ENCODE data around the gene SLC17A8.
"Not testable (repeated sequence)": the region's sequence is repeated elsewhere in the genome, so short reads cannot be mapped to it uniquely, and the experiment has no call there.

The SLC17A8 gene

GRCh38 chr12:100356644-100357223 is at the start of gene SLC17A8:
Gene SLC17A8 (plus strand): TSS chr12:100357074. CDS start chr12:100357392, 318 bp downstream.
- no peak for DNase-seq (ENCODE audit: low read depth, low spot score)

- not testable (repeated sequence) for DNase-seq (ENCODE audit: low read depth, low spot score)
Measured at GRCh38 chr12:100308138-100308537, 48.7 kb upstream of the SLC17A8 start.

DNA sequence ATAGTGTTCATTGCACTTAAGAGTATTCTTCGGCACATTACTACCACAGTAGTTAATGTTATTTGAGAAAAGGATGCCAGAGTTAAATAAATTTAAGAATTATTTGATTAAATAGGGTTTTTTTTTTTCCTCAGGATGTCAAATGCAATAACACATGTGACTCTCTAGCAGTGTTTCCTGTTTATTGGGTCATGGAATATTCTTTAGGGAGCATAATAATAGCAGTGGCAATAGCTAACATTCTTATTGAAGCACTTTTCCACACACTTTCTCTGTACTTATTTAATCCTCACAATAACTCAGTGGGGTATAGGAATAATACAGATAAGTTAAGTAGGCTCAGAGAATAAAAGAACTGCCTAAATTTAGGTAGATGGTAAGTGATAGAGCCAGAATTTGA is 45.6 kb upstream of the SLC17A8 start:
- no peak for DNase-seq (ENCODE audit: low read depth, low spot score)

DNA sequence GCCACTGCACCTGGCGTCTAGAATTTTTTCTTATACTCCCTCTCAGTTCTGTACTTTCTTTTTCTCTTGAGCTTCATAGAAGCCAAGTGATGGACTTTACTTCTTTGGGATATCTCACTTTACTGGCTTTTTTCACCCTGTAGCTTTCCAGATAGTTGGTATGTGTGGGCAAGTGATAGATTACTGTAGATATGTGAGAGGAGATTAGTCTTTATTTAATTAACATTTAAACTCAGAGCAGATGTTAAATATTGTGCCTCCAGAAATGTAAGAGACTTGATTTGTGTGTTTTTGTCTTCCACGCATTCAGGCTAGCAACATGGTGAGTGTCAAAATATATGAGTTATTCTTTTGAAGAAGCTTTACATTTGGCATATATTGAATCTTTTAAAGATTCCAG is 39.5 kb upstream of the SLC17A8 start:
- DNase-seq (ENCODE audit: low read depth, low spot score) = no peak

- no peak for DNase-seq (ENCODE audit: low read depth, low spot score)
Measured at GRCh38 chr12:100324498-100324897, 32.4 kb upstream of the SLC17A8 start.

DNA sequence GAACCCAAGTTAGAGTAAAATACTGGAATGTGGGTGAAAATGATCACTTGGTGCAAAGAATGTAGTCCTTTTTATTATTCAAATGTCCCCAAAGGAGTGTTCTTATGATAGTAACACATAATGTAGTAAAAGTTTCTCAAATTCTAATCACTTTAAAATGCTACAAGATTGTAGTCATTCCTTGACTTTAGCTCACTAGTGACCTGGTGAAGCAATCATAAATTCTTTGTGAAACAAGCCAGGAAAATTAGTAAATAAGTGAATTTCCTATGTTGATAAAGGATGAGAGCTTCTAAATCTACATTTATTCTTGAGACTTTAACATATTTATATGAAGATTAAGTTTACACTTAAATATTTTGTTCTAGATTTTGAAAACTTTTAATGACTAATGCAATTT is 30.7 kb upstream of the SLC17A8 start:
- no peak for DNase-seq (ENCODE audit: low read depth, low spot score)

DNA sequence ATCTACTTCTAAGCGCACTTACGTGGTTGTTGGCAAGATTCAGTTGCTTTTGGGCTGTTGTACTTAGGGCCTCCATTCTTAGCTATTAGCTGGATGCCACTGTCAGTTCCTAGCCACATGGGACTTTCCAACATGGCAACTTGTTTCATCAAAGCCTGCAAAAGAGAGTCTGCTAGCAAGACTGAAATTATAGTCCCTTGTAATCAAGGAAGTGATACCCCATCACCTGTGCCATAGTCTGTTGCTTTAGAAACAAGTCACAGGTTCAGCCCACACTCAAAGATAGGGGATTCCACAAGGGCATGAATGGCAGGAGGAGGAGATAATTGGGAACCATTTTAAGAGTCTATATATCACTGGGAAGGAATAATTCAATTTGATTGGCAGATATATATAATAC is 27.1 kb upstream of the SLC17A8 start:
- DNase-seq (ENCODE audit: low read depth, low spot score) = no peak

- DNase-seq (ENCODE audit: low read depth, low spot score) = no peak
Measured at GRCh38 chr12:100331871-100332270, 25.0 kb upstream of the SLC17A8 start.

DNA sequence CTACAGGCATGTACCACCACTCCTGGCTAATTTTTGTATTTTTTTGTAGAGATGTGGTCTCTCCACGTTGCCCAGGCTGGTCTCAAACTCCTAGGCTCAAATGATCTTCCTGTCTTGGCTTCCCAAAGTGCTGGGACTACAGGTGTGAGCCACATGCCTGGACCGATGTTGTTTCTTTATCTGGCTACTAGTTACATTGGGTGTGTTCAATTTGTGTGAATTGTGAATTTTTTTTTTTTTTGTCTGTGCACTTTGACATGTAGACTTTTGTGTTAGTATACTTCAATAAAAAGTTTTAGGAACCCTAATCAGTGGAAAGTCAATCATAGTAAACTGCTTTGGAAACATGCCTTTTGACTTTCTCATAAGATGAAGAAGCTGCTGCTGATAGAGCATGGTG is 24.0 kb upstream of the SLC17A8 start:
- DNase-seq (ENCODE audit: low read depth, low spot score) = no peak

DNA sequence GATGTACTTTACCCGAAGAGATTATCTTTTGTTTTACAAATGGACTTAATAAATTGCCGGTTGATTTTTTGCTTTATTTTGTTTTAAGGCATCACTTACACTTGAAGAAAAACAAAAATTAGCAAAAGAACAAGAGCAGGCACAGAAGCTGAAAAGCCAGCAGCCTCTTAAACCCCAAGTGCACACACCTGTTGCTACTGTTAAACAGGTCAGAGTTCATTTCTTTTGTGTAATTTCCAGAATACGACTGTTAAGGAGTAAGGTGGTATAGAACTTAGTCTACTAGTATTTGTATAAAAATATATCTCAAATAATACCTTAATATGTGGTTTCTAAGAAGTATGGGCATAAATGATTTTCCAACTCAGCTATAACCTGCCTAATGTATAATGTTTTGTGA is 19.6 kb upstream of the SLC17A8 start:
- no peak for DNase-seq (ENCODE audit: low read depth, low spot score)

DNA sequence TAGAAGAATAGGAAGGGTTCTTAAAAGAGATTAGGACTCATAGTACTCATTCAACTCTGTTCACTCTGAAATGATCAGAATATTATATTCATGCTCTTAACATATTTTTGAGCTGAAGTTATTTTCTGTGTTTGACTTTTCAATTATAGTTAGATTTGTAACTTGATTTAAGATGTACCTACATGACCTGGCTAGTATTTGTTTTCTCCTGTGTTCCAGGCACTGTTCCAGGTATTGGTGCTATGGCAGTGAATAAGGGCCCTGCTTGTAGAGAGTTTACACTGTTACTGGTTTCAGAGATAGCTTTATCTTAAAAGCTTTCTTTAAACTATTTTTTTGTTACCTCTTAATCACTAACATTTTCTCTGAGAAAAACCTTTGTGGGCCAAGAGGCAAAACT is 19.1 kb upstream of the SLC17A8 start:
- DNase-seq (ENCODE audit: low read depth, low spot score) = no peak

DNA sequence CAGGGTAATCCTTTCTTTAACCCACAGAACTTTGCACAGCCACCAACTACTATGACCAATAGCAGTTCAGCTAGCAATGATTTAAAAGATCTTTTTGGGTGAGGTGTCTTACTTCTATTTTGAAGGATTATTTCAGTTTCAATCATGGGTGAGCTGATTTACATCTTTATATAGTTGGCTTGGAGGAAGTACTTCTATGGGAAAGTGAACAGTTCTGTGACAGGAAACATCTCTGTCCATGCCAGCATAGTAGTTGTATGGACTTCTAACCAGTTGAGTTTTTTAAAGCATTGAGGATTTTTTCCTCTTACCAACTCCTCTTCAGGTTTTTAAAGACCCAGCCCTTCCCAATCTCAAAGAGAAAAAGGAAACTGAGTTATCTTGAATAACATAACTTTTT is 17.8 kb upstream of the SLC17A8 start:
- no peak for DNase-seq (ENCODE audit: low read depth, low spot score)

DNA sequence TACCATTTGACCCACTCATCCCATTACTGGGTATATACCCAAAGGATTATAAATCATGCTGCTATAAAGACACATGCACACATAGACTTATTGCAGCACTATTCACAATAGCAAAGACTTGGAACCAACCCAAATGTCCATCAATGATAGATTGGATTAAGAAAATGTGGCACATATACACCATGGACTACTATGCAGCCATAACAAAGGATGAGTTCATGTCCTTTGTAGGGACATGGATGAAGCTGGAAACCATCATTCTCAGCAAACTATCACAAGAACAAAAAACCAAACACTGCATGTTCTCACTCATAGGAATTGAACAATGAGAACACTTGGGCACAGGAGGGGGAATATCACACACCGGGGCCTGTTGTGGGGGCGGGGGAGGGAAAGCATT is 14.0 kb upstream of the SLC17A8 start:
- not testable (repeated sequence) for DNase-seq (ENCODE audit: low read depth, low spot score)

- DNase-seq (ENCODE audit: low read depth, low spot score) = not testable (repeated sequence)
Measured at GRCh38 chr12:100344351-100344750, 12.5 kb upstream of the SLC17A8 start.

DNA sequence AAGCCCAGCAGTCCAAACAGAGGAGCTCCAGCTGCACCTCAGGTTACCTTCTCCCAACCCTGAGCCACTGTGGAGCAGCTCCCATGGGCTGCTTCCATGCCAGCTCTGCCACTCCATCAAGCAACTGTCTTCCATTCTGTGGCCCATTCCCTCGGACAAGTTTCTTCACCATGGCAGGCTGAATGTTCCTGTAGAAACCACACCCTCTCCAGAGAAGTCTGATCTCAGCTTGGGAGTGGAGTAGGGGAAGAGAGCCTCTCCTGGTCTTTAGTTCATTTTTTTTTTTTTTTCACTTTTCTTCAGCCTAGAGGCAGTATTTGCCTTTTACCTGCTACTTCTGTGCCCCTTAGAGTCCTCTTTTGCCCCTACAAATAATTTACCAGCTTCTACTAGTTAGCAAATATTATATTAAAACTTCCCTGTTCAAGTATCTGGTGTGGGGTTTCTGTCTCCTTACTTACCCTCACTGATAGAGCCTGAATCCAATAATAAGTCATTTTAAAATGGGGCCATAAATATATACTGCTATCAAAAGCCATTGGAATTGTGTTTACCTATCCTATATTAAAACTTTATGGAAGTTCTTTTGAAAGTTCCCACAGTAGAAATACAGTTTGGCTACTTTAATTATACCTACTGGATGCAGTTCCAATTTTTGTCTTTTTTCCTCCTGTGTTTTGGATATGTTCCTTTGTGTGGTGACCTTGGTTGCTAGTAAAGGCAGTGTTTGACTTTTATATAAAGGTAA is 11.7 kb upstream of the SLC17A8 start:
- no peak for DNase-seq (ENCODE audit: low read depth, low spot score)

DNA sequence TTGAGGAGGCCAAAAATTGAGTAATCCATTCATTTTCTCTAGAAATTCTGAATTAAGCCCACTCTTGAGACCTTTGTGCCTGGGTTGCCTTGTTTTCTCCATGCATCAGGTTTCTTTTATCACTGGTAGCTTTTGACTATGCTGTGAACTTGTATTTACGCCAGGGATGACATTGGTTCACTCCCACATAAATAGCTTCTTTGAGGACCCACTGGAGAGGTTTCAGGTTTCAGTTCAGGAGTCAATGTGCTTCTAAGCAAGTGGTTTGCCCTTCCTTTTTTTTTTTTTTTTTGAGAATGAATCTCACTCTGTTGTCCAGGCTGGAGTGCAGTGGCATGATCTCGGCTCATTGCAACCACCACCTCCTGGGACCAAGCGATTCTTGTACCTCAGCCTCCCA is 10.2 kb upstream of the SLC17A8 start:
- DNase-seq (ENCODE audit: low read depth, low spot score) = no peak

DNA sequence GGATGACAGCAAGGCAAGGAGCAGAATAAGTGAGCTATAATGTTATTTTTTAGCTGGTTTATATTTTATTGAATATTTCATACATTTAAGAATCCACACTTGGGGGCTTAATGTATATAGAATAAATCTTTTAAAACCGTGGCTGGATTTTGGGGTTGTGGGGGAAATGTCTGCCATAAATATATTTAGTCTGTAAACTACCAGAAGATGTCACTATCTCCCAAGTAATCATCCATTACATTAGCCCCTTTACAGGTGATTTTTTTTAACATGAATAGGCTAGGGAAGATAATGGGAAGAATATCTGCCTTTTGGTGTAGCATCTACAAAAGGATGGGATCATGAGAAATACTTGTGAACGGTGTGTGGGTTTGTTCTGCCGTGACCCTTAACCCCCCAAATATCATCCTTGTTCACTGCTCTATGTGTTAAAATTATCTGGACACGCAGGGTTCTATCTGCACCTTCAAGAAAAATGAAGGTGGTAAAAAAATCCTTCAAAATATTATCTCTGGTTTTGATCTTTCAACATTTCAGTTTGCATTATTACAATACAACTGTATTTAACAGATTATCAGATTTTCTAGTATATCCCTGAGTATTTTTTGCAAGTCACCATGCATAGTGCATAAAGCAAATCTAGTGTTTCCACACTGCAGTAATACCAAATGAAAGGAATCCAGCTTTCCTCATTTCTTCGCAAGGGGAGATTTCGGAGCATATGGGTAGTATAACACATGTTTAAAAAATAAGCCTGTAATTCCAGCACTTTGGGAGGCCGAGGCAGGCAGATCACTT is 8.0 kb upstream of the SLC17A8 start:
- DNase-seq (ENCODE audit: low read depth, low spot score) = no peak

DNA sequence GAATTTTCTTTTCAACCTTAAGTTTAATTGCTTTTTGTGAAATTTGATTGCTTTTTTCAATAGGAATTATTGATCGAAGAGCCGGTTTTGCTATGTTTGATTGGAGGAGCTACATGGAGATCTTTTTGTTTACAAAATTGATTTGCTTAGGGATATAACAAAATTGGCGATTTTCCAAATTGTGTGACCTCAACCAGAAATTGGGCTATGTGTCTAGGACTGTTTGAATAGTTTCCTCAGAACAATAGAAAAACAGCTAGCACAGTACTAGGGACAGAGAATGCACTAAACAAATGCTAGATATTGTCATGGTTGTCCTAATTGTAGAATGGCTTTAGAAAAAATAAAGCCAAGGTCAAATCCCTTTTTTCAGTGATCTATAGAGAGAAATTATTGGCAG is 2.4 kb downstream of the SLC17A8 start:
- no peak for DNase-seq (ENCODE audit: low read depth, low spot score)

GRCh38 chr12:100359822-100360221 is 2.9 kb downstream of the SLC17A8 start:
- no peak for DNase-seq (ENCODE audit: low read depth, low spot score)

DNA sequence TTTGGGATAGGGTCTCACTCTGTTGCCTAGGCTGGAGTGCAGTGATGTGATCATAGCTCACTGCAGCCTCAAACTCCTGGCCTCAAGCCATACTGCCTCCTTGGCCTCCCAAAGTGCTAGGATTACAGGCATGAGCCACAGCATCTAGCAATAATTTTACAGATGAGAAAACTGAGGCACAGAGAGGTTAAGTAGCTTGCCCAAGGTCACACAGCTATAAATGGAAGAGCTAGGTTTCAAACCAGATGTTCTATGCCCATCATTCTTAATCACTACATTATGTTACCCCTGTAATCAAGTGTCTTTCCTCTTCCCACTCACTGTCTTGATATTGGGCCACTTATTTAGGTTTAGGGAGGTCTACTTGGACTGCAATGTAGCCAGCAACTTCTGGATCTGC is 3.6 kb downstream of the SLC17A8 start:
- no peak for DNase-seq (ENCODE audit: low read depth, low spot score)

- no peak for DNase-seq (ENCODE audit: low read depth, low spot score)
Measured at GRCh38 chr12:100364324-100364723, 7.5 kb downstream of the SLC17A8 start.

GRCh38 chr12:100365411-100365810 is 8.5 kb downstream of the SLC17A8 start:
- no peak for DNase-seq (ENCODE audit: low read depth, low spot score)

DNA sequence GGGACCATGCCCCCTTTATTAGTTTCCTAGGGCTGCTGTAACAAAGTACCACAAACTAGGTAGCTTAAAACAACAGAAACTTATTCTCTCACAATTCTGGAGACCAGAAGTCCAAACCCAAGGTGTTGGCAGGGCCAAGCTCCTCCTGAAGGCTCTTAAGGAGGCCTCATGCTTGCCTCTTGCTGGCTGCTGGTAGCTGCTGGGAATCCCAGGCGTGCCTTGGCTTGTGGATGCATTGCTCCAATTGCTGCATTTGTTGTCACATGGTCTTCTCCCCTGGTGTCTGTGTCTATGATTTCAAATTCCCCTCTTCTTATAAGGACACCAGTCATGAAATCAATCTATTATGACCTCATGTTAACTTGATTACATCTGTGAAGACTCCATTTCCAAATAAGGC is 11.2 kb downstream of the SLC17A8 start:
- DNase-seq (ENCODE audit: low read depth, low spot score) = no peak

All from brain pericyte (primary cell).